GM18507 (cell line): ENCODE data around the gene KLHDC7B.

Source experiments
- DNase-seq: peaks from one replicate; pipeline ENCODE4 v3.0.0; 2011; ENCODE audit warnings: low read depth; ENCODE audit not compliant: insufficient read length; ENCODE audit errors: extremely low spot score
- FAIRE-seq: peaks from 2 replicates; lab custom pipeline; 2011; peaks lifted over from hg19 to GRCh38; lab: Jason Lieb, UNC

Gene KLHDC7B

DNA sequence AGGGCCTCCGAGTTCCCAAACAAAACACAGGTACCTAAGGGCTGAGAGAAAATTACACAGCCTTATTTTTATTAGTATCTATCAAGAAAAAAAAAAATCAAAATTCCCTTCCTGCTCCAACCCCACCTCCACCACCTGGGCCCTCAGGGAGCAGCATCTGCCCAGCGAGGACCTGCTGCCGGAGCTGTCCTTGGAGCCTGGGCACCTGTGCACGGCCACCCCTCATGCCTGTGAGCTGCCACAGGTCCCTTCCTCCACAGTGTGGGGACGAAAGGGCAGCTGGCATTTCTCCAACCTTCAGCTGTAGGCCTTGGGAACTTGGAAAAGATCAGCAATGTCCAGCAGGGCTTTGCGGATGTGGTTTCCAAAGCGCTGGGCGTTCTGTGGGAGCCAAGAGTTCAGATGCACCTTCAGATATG lies 23.4 kb downstream of the KLHDC7B start:
- DNase-seq (no peak), FAIRE-seq (no peak)

DNA sequence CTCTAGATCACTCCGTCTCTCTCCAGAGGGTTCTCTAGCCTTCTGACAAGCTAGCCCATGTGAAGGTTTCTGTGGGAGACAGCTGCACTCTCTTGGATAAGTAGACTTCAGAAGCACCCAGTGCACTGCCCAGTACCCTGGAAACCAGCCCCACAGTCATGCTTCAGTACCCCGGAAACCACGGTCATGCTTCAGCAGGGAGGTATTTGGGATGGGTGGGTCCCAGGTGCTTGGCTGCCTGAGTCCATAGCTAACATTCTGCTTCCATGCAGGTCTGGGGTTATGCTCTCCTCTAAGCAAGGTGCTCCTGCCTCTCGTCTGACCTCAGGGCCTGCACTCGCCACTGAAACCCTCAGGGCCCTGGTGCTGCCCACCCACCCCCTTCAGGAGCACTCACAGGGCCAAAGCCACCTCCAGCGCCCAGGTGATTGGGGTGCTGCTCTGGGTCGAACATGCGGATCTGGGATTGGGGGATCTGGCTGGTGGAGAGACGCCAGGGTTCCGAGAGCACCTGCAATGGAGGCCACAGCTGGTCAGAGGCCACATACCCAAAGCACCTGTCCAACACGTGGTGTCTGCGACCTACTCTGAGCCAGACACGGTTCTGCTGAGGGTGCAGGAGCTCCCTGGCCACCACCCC lies 24.3 kb downstream of the KLHDC7B start:
- FAIRE-seq (no peak), DNase-seq (no peak)

DNA sequence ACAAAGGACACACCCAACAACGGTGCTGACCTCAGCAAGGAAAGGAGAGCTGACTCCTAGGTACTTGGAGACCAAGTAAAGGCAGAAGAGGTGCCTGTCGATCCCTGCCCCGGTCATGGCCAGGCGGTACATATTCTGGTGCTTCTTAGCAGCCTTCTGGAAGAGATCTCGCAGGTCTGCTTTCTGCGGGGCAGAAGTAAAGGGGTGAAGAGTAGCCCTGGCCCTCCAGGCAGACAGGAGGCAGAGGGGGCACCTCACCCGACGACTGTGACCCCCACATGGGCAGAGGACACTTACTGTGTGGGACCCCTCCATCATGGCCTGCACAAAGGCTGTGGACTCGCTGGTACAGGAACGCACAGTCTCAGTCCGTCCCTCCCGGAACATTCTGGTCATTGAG lies 25.2 kb downstream of the KLHDC7B start:
- FAIRE-seq = no peak

DNA sequence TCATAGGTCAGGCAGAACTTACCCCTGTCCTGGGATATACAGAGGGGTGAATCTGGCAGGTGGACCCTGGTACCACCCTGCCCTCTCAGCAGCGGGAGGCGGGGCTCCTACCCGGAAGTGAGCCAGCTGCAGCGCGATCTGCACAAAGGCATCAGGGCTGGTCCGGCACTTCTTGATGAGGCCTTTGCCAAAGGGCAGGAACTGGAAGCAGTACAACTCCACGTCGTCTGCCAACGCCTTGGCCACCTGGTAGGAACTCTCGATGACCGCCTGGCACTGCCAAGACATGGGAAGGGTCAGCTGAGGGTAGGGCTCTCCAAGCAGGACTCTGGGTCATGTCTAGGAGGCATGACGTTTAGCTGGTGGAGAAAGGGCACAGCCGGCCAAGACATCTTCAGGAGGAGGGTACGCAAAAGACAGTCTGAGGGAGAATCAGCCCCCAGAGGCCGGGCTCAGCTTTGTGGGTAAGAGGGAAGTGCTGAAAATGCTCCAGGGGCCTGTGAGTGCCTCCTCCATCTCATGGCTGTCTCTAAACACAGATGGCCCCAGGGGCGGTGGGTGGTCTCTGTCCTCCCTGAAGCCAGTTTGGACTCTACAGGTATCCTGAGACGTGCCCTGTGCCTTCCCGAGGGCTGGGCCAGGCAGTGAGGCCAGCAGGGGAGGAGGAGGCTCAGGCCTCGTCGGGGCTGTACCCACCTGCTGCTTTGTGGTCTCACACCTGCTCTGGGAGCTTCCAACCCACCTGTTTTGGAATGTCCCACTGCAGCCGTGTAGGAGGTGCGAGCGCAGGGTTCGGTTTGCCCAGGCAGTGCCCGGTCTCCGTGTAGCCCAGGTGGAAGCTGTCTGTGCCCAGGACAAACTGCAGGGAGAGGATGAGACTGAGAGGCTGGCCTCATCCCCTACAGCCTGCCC lies 25.8 kb downstream of the KLHDC7B start:
- DNase-seq (no peak), FAIRE-seq (no peak)

More for the DNA sequence above, 25.2 kb downstream of the KLHDC7B start:
- DNase-seq = no peak

DNA sequence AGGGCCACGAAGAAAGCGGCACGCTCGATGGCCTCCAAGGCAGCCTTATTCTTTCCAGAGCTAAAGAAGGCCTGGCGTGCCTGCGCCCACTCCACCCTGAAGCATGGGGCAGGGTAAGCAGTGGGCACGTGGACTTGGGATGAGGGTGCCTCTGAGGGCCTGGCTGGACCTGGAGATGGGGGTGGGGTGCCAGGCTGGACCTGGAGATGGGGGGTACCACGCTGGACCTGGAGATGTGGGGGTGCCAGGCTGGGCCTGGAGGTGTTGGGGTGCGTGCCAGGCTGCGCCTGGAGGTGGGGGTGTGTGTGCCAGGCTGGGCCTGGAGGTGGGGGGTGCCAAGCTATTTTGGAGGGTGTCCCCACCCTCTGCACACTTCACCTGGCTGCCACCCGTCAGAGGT lies 27.3 kb downstream of the KLHDC7B start:
- FAIRE-seq = no peak

DNA sequence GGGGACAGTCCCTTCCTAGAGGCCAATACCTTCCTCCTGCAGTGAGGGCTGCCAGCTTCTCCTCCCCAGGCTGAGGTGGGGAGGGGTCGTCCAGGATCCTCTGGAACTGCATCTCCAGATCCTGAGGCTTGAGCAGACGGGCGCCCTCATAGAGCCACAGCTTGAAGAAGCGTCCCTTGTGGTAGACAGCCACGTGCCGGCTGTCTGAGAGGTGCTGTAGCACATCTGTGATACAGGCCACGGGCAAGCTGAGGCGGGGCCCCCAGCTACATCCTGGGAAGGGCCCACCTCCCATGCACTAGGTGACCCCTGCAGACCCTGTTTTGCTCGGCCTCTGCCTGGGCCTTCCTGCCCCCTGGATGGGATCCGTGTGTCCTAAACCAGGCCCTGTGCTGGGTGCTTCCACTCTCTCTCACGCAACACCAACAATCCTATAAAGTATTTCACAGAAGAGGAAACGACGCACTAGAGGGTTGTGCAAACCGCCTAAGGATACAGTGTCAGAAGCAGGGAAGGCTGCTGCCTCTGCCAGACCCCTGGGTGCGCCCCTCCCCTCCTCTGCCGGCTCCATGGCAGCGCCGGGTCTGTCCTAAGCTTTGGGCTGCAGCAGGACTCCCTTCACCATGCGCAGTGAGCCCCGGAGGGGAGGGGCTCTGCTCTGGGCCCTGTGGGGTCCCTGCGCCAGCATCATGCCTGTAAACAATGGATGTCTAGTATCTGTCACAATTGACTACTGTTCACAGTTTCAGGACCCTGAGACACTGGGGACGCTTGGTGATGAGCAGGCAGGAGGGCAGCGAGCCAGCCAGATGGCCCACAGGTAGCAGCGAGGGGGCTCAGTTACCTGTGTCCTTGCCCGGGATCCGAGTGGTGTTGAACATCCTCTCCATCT lies 28.0 kb downstream of the KLHDC7B start:
- no peak for DNase-seq
- FAIRE-seq = no peak

More for the DNA sequence above, 27.3 kb downstream of the KLHDC7B start:
- no peak for DNase-seq

DNA sequence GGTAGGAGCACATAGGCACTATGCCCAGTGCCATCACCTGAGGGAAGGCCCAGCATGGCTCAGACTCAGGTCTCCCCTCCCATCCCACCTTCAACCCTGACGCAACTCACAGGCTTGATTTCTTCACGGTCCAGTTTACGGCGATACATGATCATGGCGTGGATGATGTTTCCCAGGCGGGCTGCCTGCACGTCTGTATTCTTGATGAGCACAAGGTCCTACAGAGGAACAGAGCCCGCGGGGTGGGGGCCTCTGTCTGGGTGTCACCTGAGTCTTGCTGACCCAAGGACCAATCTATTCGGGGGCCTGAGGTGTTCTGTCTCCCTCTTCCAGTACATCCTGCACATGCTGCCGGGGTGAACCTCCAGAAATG lies 28.7 kb downstream of the KLHDC7B start:
- no peak for FAIRE-seq
- no peak for DNase-seq

DNA sequence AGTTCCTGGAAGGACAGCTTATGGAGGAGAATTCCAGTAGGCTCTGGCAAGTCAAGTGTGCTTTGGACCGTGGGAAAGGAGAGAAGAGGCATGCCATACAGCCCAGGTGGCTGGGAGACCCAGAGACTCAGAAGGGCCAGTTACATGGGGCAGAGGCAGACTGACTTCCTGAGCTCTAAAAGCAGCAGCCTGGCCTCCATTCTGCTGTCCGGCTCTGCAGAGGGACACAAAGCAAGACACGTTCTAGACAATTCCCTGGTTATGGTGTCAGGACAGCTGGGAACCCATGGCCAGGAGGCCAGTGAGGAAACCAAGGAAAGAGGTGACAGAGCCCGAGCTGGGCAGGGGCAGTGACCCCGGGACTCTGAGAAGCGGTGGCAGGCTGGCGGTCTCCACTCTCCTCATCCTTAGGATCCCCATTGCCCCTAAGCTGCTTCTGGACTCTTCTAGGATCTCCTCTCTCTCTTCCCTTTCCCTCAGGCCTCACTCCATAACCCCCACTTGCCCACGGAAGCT lies 29.8 kb downstream of the KLHDC7B start:
- no peak for FAIRE-seq

DNA sequence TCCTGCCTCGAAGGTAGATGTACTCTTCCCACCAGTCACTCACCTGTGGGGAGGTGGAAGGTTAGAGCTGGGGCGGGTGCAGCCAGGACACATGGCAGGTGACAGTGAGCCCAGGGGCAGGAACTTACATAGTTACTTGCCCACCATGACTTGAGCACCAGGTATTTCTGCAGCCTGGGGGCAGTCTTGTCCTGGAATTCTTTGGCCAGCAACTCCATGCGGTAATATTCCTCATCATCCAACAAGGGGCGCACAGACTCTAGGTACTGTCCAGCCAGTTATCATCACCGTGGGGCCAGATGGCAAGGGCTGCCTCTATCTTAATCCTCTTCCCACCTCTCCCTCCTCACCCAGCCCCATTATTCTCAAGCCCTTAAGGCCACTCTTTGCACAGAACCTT lies 30.4 kb downstream of the KLHDC7B start:
- FAIRE-seq = no peak
- no peak for DNase-seq

More for the DNA sequence above, 29.8 kb downstream of the KLHDC7B start:
- DNase-seq = no peak

DNA sequence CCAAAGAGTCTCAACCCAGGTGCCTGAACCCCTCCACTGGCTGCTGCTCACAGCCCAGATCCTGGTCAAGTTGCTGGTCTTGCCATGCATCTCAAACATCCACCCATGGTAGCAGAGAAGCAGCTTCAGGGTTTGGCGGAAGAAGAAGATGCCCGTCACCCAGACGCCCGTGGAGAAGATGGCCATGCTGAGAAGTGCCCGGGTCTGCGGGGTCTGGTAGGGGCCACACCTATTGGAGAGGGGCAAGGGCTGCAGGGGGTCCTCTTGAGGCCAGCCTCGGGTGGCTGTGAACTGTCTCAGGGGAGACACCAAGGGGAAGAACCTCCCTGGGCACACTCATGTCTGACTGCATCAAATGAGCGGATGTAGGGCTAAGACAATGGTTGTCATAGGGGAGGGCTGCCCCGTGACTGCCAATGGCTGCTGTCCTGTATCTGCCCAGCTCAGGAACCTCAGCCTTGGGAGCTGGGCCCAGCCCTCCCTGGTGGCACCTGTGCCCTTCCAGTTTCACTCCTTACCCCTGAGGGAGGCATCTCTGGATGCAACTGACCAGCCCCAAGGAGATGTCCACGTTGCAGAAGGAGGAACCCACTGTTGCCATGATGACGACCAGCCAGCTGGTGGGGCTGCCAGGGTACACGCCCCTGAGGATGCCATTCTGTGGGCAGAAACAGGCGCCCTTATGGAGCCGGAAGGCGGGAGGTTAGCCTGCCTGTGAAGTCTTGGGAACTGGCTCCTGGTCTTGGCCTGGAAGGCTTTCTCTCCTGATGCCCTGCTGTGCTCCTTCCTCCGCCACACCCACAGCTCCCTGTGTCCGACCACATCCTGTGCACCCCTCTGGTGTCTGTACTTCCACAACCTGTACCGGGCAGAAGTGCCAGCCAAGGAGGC lies 31.4 kb downstream of the KLHDC7B start:
- FAIRE-seq (no peak), DNase-seq (no peak)

DNA sequence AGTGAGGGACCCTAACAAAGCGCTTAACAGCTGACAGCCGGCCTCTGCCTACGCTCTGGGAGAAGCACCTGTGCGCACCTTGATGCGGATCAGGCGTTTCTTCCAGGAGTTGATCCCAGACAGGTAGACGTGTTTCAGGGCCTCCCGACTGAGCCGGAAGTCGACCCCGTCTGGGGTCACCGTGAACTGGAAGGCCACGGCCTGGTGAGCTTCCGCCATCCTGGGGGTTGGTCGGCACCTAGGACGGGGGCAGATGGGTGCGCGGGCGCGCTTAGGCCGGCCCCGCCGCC lies 31.9 kb downstream of the KLHDC7B start:
- no peak for DNase-seq
- FAIRE-seq = no peak

DNA sequence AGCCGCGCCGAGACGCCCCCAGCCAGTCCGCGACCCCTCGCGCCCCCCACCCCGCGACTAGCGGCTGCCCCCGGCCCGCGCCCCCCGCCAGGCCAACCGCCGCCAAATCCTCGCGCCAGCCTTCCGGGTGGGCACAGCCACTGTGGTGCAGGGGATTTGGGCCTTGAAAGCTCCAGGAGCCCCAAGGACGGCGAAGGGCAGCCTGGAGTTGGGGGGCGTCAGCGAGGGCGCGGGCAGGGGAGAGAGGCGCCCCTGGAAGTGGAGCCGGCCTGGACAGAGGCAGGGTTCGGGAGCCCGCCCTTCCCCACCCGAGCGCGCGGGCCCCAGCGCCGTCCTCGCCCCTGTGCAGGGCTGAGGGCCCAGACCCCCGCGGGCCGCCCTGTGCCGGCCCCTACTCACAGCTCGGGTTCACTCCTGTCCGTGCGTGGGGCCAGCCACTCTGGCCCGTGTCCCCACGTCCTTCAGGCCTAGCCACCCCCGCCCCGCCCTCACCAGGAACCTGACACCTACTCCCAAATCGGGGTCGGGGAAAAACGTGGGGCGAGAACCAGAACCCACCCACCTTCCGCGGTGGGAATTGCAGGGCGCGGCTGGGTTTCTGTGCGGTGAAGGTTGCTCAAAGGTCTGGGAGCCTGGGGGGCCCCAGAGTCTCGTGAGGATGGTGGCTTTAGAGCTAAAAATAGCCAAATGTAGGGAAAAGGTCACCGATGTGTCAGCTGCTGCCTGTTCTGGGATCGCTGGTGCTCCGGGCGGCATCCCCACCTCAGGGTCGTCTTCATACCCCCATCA lies 32.5 kb downstream of the KLHDC7B start, which contains the start of gene CPT1B:
Gene CPT1B, minus strand, starts transcription at position 441 of the 789 bp plus-strand sequence. CDS start 512 bp downstream, outside the sequence.
- FAIRE-seq (no peak), DNase-seq (no peak)

DNA sequence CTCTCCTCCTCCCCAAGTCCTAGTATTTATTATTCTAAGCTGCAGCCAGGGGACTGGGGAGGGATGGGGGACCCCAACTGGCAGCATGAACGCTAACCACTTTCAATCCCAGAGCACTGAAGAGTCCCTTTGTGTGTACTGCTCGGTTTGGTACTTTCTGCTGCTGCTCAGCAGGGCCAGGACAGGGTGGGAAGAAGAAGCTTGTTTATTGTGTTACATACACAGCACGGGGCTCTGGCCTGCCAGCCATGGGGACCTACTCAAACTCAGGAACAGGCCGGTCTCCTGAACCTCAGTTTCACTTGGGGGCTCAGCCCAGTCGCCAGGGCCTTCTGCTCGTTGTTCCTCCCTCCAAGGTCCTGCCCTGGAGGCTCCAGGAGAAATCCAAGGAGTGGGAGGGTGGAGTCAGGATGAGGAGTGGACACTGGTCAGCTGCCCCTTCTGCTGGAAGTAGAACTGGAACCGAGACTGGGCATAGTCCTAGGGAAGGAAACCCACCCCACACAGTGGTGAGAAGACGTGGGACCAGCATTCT lies 33.1 kb downstream of the KLHDC7B start:
- FAIRE-seq (no peak), DNase-seq (no peak)

DNA sequence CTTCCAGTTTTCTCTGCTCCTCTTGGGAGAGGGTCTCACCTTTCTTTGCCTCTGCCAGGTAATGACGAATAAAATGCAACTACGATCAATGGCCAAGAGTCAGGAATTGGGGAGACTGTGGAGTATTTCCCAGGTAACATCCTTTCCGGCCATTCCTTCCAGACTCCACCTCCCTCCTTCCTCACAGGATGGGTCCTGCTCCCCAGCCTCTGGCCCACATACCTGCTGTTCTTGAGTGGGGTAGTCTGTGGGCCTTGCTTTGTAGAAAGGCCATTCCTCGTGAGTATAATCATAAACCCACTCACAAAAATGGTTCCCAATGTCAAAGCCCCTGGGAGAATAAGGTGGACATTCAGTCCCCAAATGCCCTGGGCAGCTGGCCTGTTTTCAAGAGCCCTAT lies 34.1 kb downstream of the KLHDC7B start:
- FAIRE-seq = no peak
- no peak for DNase-seq

DNA sequence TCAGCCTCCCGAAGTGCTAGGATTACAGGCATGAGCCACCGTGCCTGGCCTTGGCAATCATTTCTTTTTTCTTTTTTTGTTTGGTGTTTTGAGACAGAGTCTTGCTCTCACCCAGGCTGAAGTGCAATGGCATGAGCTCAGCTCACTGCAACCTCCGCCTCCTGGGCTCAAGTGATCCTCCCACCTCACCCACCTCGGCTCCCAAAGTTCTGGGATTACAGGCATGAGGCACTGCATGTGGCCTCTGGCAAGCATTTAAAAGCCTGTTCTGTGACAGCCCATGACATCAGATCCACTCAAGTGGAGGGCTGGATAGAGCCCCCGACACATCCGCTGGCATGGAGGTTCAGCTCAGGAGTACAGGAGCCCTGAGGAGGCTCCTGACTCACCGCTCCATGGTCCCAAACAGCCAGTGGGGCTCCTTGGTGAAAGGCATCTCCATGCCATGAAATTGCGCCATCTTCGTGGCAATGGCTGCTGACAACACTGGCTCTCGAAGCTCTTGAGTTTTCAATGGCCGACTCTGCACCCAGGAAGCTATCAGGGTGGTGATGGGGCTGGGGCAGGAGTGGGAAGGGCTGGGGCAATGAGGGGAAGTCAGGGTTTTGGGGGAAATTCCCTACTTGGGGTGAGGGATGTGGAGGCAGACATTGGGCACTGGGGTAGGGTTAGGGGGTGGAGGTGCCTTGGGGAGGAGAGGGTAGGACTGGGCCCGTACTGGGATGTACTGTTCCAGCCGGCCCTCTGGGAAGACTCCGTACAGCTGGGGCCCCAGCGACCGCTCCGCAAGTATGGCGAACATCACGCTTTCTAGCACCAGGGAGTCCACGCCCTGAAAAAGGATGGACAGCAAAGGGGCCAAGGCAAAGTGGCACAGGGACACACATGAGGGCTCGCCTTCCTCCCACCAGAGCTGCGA lies 35.6 kb downstream of the KLHDC7B start:
- DNase-seq (no peak), FAIRE-seq (no peak)

DNA sequence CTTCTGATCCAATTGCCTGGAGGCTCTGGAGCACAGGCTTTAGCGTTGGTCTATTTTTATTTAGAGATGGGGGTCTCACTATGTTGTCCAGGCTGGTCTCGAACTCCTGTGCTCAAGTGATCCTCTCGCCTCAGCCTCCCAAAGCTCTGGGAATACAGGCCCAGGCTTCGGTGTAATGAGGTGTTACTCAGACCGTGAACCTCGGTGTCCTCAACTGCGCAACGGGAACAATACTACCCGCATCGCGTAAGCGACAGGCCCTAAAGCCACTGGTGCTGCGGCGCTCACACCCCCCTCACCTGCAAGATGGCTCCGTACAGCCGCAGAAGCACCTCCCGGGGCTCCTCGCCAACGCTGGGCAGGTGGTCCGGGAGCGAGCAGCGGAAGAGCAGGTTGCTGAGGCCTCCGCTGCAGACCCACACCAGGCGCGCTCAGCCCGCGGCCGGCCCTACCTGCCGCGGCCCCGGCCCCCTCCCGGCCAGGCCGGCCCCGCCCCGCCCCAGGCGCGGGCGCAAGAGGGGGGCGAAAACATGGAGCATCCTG lies 36.3 kb downstream of the KLHDC7B start:
- no peak for DNase-seq
- no peak for FAIRE-seq
